CD14-positive monocyte (primary cell): ENCODE results near the gene ATP6V0A1. TPM values are rescaled to one million over a fixed set of nuclear protein-coding genes. Genes with fewer than 3 reads are reported as not detected.
A peak's percentile ranks its signal among the peaks of the same experiment; 100 is the strongest.
"Not testable (repeated sequence)": the region's sequence is repeated elsewhere in the genome, so short reads cannot be mapped to it uniquely, and the experiment has no call there.

ENCODE experiments used
- DNase-seq, 3 donors: peaks; one replicate each; pipeline ENCODE4 v3.0.0-alpha.2; 2011 to 2022
- H2AFZ ChIP-seq: 2 replicates; pipeline ENCODE4 v1.6.0; 2012; ENCODE audit warnings: mild to moderate bottlenecking, low read depth, low read length, inconsistent platforms; ENCODE audit not compliant: insufficient read depth, poor library complexity, severe bottlenecking
- H3K27ac ChIP-seq, 2 donors: 1 replicate in 1 of 2; 2 replicates in 1 of 2; pipeline ENCODE4 v1.5.1; 2012 to 2013; ENCODE audit warnings: low read length in 2 of 2, control low read depth in 1 of 2, inconsistent platforms in 1 of 2, low read depth in 1 of 2, mild to moderate bottlenecking in 1 of 2
- H3K27me3 ChIP-seq, 2 donors: one replicate each; pipeline versions ENCODE4 v1.6.0 to v1.6.1; 2011 to 2013; ENCODE audit warnings: low read length in 2 of 2; ENCODE audit not compliant: control insufficient read depth in 2 of 2, insufficient read depth in 2 of 2
- H3K36me3 ChIP-seq, 2 donors: replicated peaks in 1 of 2; 1 replicate in 1 of 2; 2 replicates in 1 of 2; pipeline versions ENCODE4 v1.5.1 to v1.6.1; 2012 to 2013; ENCODE audit warnings: low read length in 2 of 2, control low read depth in 1 of 2, inconsistent platforms in 1 of 2, mild to moderate bottlenecking in 1 of 2; ENCODE audit not compliant: insufficient read depth in 2 of 2, control insufficient read depth in 1 of 2
- H3K4me1 ChIP-seq, 2 donors: 1 replicate in 1 of 2; 2 replicates in 1 of 2; pipeline versions ENCODE4 v1.5.1 to v1.6.1; 2012 to 2013; ENCODE audit warnings: low read length in 2 of 2, control low read depth in 1 of 2, inconsistent platforms in 1 of 2, mild to moderate bottlenecking in 1 of 2, moderate library complexity in 1 of 2; ENCODE audit not compliant: insufficient read depth in 2 of 2, control insufficient read depth in 1 of 2
- H3K4me2 ChIP-seq: replicated peaks from 2 replicates; pipeline ENCODE3; 2012; ENCODE audit warnings: low read length, moderate library complexity, mild to moderate bottlenecking; ENCODE audit not compliant: poor library complexity, severe bottlenecking; ENCODE audit errors: extremely low read depth
- H3K4me3 ChIP-seq, 3 experiments: fragments of 200-600 bp in 1 of 3; sonication (generic) in 1 of 3; replicated peaks in 1 of 3; 1 replicate in 2 of 3; 2 replicates in 1 of 3; pipeline ENCODE4 v1.5.1; 2011 to 2013; ENCODE audit warnings: low read length in 3 of 3, mild to moderate bottlenecking in 3 of 3, control low read depth in 2 of 3, low read depth in 2 of 3, inconsistent platforms in 1 of 3, moderate library complexity in 1 of 3
- H3K79me2 ChIP-seq: 2 replicates; pipeline ENCODE4 v1.6.0; 2012; ENCODE audit warnings: mild to moderate bottlenecking, control low read depth, inconsistent platforms, low read length, moderate library complexity; ENCODE audit not compliant: insufficient read depth
- H3K9ac ChIP-seq: 2 replicates; pipeline ENCODE4 v1.6.0; 2017; ENCODE audit warnings: low read length, mild to moderate bottlenecking; ENCODE audit not compliant: insufficient read depth, poor library complexity, severe bottlenecking
- H3K9me3 ChIP-seq, 2 donors: replicated peaks in 1 of 2; 1 replicate in 1 of 2; 2 replicates in 1 of 2; pipeline versions ENCODE4 v1.5.1 to v1.6.1; 2012 to 2013; ENCODE audit warnings: low read length in 2 of 2, control low read depth in 1 of 2; ENCODE audit not compliant: control insufficient read depth in 1 of 2, insufficient read depth in 1 of 2
- H4K20me1 ChIP-seq: 2 replicates; pipeline ENCODE4 v1.6.0; 2012; ENCODE audit warnings: mild to moderate bottlenecking, low read length, control low read depth, moderate library complexity; ENCODE audit not compliant: insufficient read depth
- H3K27ac Mint-ChIP-seq, 7 donors: one replicate each; pipeline ENCODE4 v1.8.0; 2020; ENCODE audit warnings: mild to moderate bottlenecking in 7 of 7, mixed read lengths in 7 of 7, moderate library complexity in 6 of 7, inconsistent platforms in 2 of 7
- H3K27me3 Mint-ChIP-seq, 3 donors: one replicate each; pipeline ENCODE4 v1.8.0; 2021 to 2022; ENCODE audit warnings: low read depth in 3 of 3, mild to moderate bottlenecking in 3 of 3, mixed read lengths in 3 of 3, moderate library complexity in 3 of 3, inconsistent platforms in 1 of 3
- H3K36me3 Mint-ChIP-seq, 2 donors: one replicate each; pipeline ENCODE4 v1.8.0; 2020; ENCODE audit warnings: mixed read lengths in 2 of 2, inconsistent platforms in 1 of 2, mild to moderate bottlenecking in 1 of 2
- H3K4me1 Mint-ChIP-seq: one replicate; pipeline ENCODE4 v1.8.0; 2020; ENCODE audit warnings: mild to moderate bottlenecking, mixed read lengths
- H3K4me3 Mint-ChIP-seq, 2 donors: one replicate each; pipeline ENCODE4 v1.8.0; 2020; ENCODE audit warnings: mild to moderate bottlenecking in 2 of 2, mixed read lengths in 2 of 2, moderate library complexity in 1 of 2
- H3K9me3 Mint-ChIP-seq, 7 donors: one replicate each; pipeline ENCODE4 v1.8.0; 2020 to 2022; ENCODE audit warnings: mixed read lengths in 7 of 7, mild to moderate bottlenecking in 6 of 7, moderate library complexity in 6 of 7, inconsistent platforms in 2 of 7
- CTCF ChIP-seq: fragments of 200-600 bp; IDR thresholded peaks from one replicate; pipeline ENCODE4 v1.8.0; 2022; ENCODE audit warnings: antibody characterized with exemption, mild to moderate bottlenecking
- WGBS: methylation state at CpG from one replicate; pipeline ENCODE4 v1.1.5; 2013; ENCODE audit warnings: missing lambda C conversion rate; ENCODE audit not compliant: insufficient coverage; 5-methylcytosine and 5-hydroxymethylcytosine counted together
- intact Hi-C, 2 donors: fragments of 100-400 bp; cut with micrococcal nuclease; formaldehyde crosslinking; loops; one replicate each; pipeline versions ENCODE4 v1.15.0 to v1.15.1; 2023
- polyA plus RNA-seq, 3 donors: library from polyadenylated mRNA; depleted of rRNA in 1 of 3; unstranded in 2 of 3; stranded (reverse) in 1 of 3; fragments of 300-500 nt in 2 of 3; fragments of >200 nt in 1 of 3; fragmentation: Illumina TruSeq in 2 of 3; gene quantifications; 1 replicate in 2 of 3; 2 replicates in 1 of 3; pipeline ENCODE4 v1.2.3, GENCODE V29; 2012 to 2021

The ATP6V0A1 gene
- polyA plus RNA-seq, 3 donors = 36.1 to 126 (median 55.1) TPM

- Mint-ChIP-seq H3K27ac (peak overlapping the region; percentile 84 to 96 (median 95)), H3K36me3 (peaks cover 0 to 5% of the 10 kb centered on the region in 2 donors), H3K4me3 (peak overlapping the region; percentile 51 to 80), H3K27me3 (peaks cover 0 to 15% (median 2%) of the 10 kb centered on the region in 3 donors), H3K9me3 (no peaks in the 10 kb centered on the region), H3K4me1 (peaks cover 56% of the 10 kb centered on the region)
- Histone ChIP-seq H3K9me3 (no peaks in the 10 kb centered on the region), H3K79me2 (peaks cover 1% of the 10 kb centered on the region), H3K4me2 (peak overlapping the region; percentile 40), H2AFZ (no peak overlapping the region), H3K27ac (peak overlapping the region; percentile 61 to 63), H3K9ac (no peak overlapping the region), H3K36me3 (no peaks in the 10 kb centered on the region), H4K20me1 (no peaks in the 10 kb centered on the region), H3K4me1 (peaks cover 64 to 65% of the 10 kb centered on the region in 2 donors), H3K27me3 (no peaks in the 10 kb centered on the region), H3K4me3 (peak overlapping the region in 1 of 3 experiments; percentile 43)
- no CpG with 5 or more reads among the region's 2 CpGs for WGBS
- no peak for TF ChIP-seq CTCF
- DNase-seq = peak; percentile 49 to 75 (median 57)
- intact Hi-C loops = no loop called here
Observed at GRCh38 chr17:42453439-42453838, 5.2 kb upstream of the ATP6V0A1 start.

GRCh38 chr17:42454987-42455386, 3.7 kb upstream of the ATP6V0A1 start:
- intact Hi-C loops = loop anchor here in 1 of 2 donors (5.0 kb wide), 2 partner anchors 62 to 68 kb away; partner anchors contain the start of gene STAT3
- not testable (repeated sequence) for H3K4me3 Mint-ChIP-seq
- WGBS = 70% methylated on average over 2 of the region's 6 CpGs

More at GRCh38 chr17:42454987-42455386, 3.7 kb upstream of the ATP6V0A1 start:
- H3K9me3 Mint-ChIP-seq, H4K20me1 ChIP-seq, H3K9me3 ChIP-seq, H3K27me3 ChIP-seq, DNase-seq, H3K9ac ChIP-seq, H2AFZ ChIP-seq, H3K36me3 ChIP-seq, H3K27ac ChIP-seq, H3K36me3 Mint-ChIP-seq, H3K4me2 ChIP-seq: not testable (repeated sequence)
- Histone ChIP-seq H3K4me3 (peak overlapping the region in 1 of 3 experiments; percentile 11), H3K4me1 (peaks cover 71 to 75% of the 10 kb centered on the region in 2 donors), H3K79me2 (peaks cover 17% of the 10 kb centered on the region)
- Mint-ChIP-seq H3K27me3 (peaks cover 0 to 12% (median 2%) of the 10 kb centered on the region in 3 donors), H3K27ac (peak overlapping the region in 1 of 7 donors; percentile 31), H3K4me1 (peaks cover 67% of the 10 kb centered on the region)
